WTC11 (cell line): Measurements from ENCODE around the gene LCP1. TPM values are rescaled to one million over a fixed set of nuclear protein-coding genes. Genes with fewer than 3 reads are reported as not detected.
A peak's percentile ranks its signal among the peaks of the same experiment; 100 is the strongest.

Source experiments
- ATAC-seq: fragments of 200-7000 bp; cut with Tn5 transposase; 2 replicates; pipeline ENCODE4 v1.10.0; 2021; ENCODE audit warnings: mild to moderate bottlenecking, moderate library complexity
- CTCF ChIA-PET: fragments of 300-600 bp; sonication (Branson Sonifier 250); formaldehyde crosslinking; loops from one replicate; lab custom pipeline; 2021; ENCODE audit warnings: antibody characterized with exemption; lab: Charles Lee
- POLR2A ChIA-PET: fragments of 350-600 bp; sonication (Branson Sonifier 250); formaldehyde crosslinking; loops from one replicate; lab custom pipeline; 2021; ENCODE audit warnings: antibody characterized with exemption; lab: Charles Lee
- DNase-seq: peaks from one replicate; pipeline ENCODE4 v3.0.0; 2021; ENCODE audit warnings: low spot score
- H3K27ac Mint-ChIP-seq: 2 replicates; pipeline ENCODE4 v1.8.0; 2021; ENCODE audit warnings: mixed read lengths
- H3K27me3 Mint-ChIP-seq: 2 replicates; pipeline ENCODE4 v1.8.0; 2021; ENCODE audit warnings: low read depth, mild to moderate bottlenecking, moderate library complexity, mixed read lengths
- H3K36me3 Mint-ChIP-seq: 2 replicates; pipeline ENCODE4 v1.8.0; 2021; ENCODE audit warnings: mixed read lengths
- H3K4me1 Mint-ChIP-seq: 2 replicates; pipeline ENCODE4 v1.8.0; 2022; ENCODE audit warnings: mixed read lengths
- H3K4me3 Mint-ChIP-seq: 2 replicates; pipeline ENCODE4 v1.8.0; 2021; ENCODE audit warnings: mild to moderate bottlenecking, moderate library complexity, mixed read lengths
- H3K9me3 Mint-ChIP-seq: 2 replicates; pipeline ENCODE4 v1.8.0; 2021; ENCODE audit warnings: mixed read lengths
- AR ChIP-seq: fragments of 250-450 bp; sonication (Bioruptor Pico); IDR thresholded peaks from 2 replicates; pipeline ENCODE4 v1.9.0; 2021; ENCODE audit warnings: mild to moderate bottlenecking
- ATF6 ChIP-seq: sonication (generic); formaldehyde crosslinking; IDR thresholded peaks from 2 replicates; pipeline ENCODE4 v1.8.1; 2023; ENCODE audit warnings: mild to moderate bottlenecking, missing genetic modification reagents
- CREB1 ChIP-seq: sonication (generic); formaldehyde crosslinking; IDR thresholded peaks from 2 replicates; pipeline ENCODE4 v1.8.0; 2023; ENCODE audit warnings: mild to moderate bottlenecking, missing genetic modification reagents
- CREM ChIP-seq: sonication (generic); formaldehyde crosslinking; IDR thresholded peaks from 2 replicates; pipeline ENCODE4 v1.8.1; 2022; ENCODE audit warnings: mild to moderate bottlenecking, missing genetic modification reagents, moderate library complexity
- ELF4 ChIP-seq: sonication (generic); formaldehyde crosslinking; IDR thresholded peaks from 2 replicates; pipeline ENCODE4 v1.8.1; 2022; ENCODE audit warnings: low read depth, mild to moderate bottlenecking, moderate library complexity, missing genetic modification reagents
- FOXK1 ChIP-seq: sonication (generic); formaldehyde crosslinking; IDR thresholded peaks from 2 replicates; pipeline ENCODE4 v1.8.0; 2022; ENCODE audit warnings: mild to moderate bottlenecking, moderate library complexity, missing genetic modification reagents
- GTF2I ChIP-seq: fragments of 250-450 bp; sonication (Bioruptor Pico); conservative IDR thresholded peaks from 2 replicates; pipeline ENCODE4 v1.4.0; 2021; ENCODE audit warnings: mild to moderate bottlenecking
- MYBL2 ChIP-seq: sonication (generic); formaldehyde crosslinking; IDR thresholded peaks from 2 replicates; pipeline ENCODE4 v1.8.1; 2023; ENCODE audit warnings: mild to moderate bottlenecking, moderate library complexity, missing genetic modification reagents
- NFATC4 ChIP-seq: fragments of 250-450 bp; sonication (Bioruptor Pico); IDR thresholded peaks from 2 replicates; pipeline ENCODE4 v1.9.0; 2021; ENCODE audit warnings: mild to moderate bottlenecking
- PRDM15 ChIP-seq: sonication (generic); formaldehyde crosslinking; IDR thresholded peaks from 2 replicates; pipeline ENCODE4 v1.8.0; 2022; ENCODE audit warnings: missing genetic modification reagents
- RELA ChIP-seq: sonication (generic); formaldehyde crosslinking; IDR thresholded peaks from 2 replicates; pipeline ENCODE4 v1.8.1; 2022; ENCODE audit warnings: missing genetic modification reagents, mild to moderate bottlenecking, borderline replicate concordance
- SMAD3 ChIP-seq: sonication (generic); formaldehyde crosslinking; IDR thresholded peaks from 2 replicates; pipeline ENCODE4 v1.8.0; 2022; ENCODE audit warnings: missing genetic modification reagents, mild to moderate bottlenecking, borderline replicate concordance
- STAT6 ChIP-seq: sonication (generic); formaldehyde crosslinking; conservative IDR thresholded peaks from 2 replicates; pipeline ENCODE4 v1.8.1; 2023; ENCODE audit warnings: mild to moderate bottlenecking, low read depth, missing genetic modification reagents, moderate library complexity
- TEAD1 ChIP-seq: sonication (generic); formaldehyde crosslinking; IDR thresholded peaks from 2 replicates; pipeline ENCODE4 v1.8.0; 2022; ENCODE audit warnings: mild to moderate bottlenecking, missing genetic modification reagents
- USF1 ChIP-seq: sonication (generic); formaldehyde crosslinking; IDR thresholded peaks from 2 replicates; pipeline ENCODE4 v1.8.0; 2022; ENCODE audit warnings: mild to moderate bottlenecking, missing genetic modification reagents
- USF2 ChIP-seq: sonication (generic); formaldehyde crosslinking; IDR thresholded peaks from 2 replicates; pipeline ENCODE4 v1.8.1; 2023; ENCODE audit warnings: mild to moderate bottlenecking, missing genetic modification reagents, moderate library complexity
- ZNF219 ChIP-seq: sonication (generic); formaldehyde crosslinking; IDR thresholded peaks from 2 replicates; pipeline ENCODE4 v1.8.0; 2023; ENCODE audit warnings: missing genetic modification reagents, mild to moderate bottlenecking, borderline replicate concordance
- ZNF232 ChIP-seq: sonication (generic); formaldehyde crosslinking; IDR thresholded peaks from 2 replicates; pipeline ENCODE4 v1.8.0; 2022; ENCODE audit warnings: mild to moderate bottlenecking, missing genetic modification reagents
- total RNA-seq: library from RNA; stranded (reverse); gene quantifications from 3 replicates; pipeline ENCODE4 v1.2.3, GENCODE V29; 2021

LCP1 gene
- total RNA-seq, 1 experiment from 2014 or later, result 3.2 TPM

GRCh38 chr13:46170268-46170667 is 11.7 kb downstream of the LCP1 start:
- CTCF ChIA-PET, result interaction anchor here (1.0 to 2.3 kb wide), 3 partner anchors 10 to 29 kb away, joined by 3 to 19 read pairs (median 3); no protein-coding TSS in a partner anchor

More at GRCh38 chr13:46170268-46170667, 11.7 kb downstream of the LCP1 start:
- peaks cover 17% of the 10 kb centered on the region for H3K4me1 Mint-ChIP-seq
- H3K36me3 Mint-ChIP-seq, result no peaks in the 10 kb centered on the region
- DNase-seq, result no peak
- peak; percentile 77 for ATAC-seq
- POLR2A ChIA-PET, result interaction anchor here (0.6 kb wide), 1 partner anchor 30 kb away, joined by 3 read pairs; no protein-coding TSS in a partner anchor
- peaks cover 17% of the 10 kb centered on the region for H3K27me3 Mint-ChIP-seq
- H3K9me3 Mint-ChIP-seq, result no peaks in the 10 kb centered on the region
- TF ChIP-seq ATF6 (CRISPR knock-in tag), result no peak
- no peak for TF ChIP-seq NFATC4
- TF ChIP-seq ELF4 (CRISPR knock-in tag), result no peak
- TF ChIP-seq USF1, result no peak
- TF ChIP-seq FOXK1, result no peak
- TF ChIP-seq ZNF232 (CRISPR knock-in tag), result no peak
- TF ChIP-seq CREM (CRISPR knock-in tag), result no peak
- TF ChIP-seq ZNF219 (CRISPR knock-in tag), result no peak
- no peak for TF ChIP-seq GTF2I (CRISPR knock-in tag)
- TF ChIP-seq MYBL2 (CRISPR knock-in tag), result no peak
- TF ChIP-seq STAT6 (CRISPR knock-in tag), result no peak
- no peak for TF ChIP-seq RELA (CRISPR knock-in tag)
- no peak for TF ChIP-seq PRDM15
- TF ChIP-seq SMAD3 (CRISPR knock-in tag), result no peak
- no peak for TF ChIP-seq USF2 (CRISPR knock-in tag)
- TF ChIP-seq AR, result no peak
- TF ChIP-seq TEAD1 (CRISPR knock-in tag), result no peak
- no peak for TF ChIP-seq CREB1 (CRISPR knock-in tag)
- H3K4me3 Mint-ChIP-seq, result no peak overlapping the region
- no peak overlapping the region for H3K27ac Mint-ChIP-seq
